ENCODE measurements around the gene SLC6A20. TPM values are rescaled to one million over a fixed set of nuclear protein-coding genes. Genes with fewer than 3 reads are reported as not detected.
A peak's percentile ranks its signal among the peaks of the same experiment; 100 is the strongest.

Gene SLC6A20
- total RNA-seq, 4 donors from 2014 or later = 0.04 to 0.32 (median 0.19) TPM; not detected in 1

- DNase-seq = no peak
- no peak overlapping the region for H3K4me3 ChIP-seq
- no peaks in the 10 kb centered on the region for H3K27me3 ChIP-seq
- 37 to 38% methylated on average over 2 of the region's 2 CpGs for WGBS, 2 donors
- TF ChIP-seq CTCF (IDR thresholded peaks at IDR 0.05) = no peak
- TF ChIP-seq POLR2A (IDR thresholded peaks at IDR 0.05) = no peak
- no peaks in the 10 kb centered on the region for H3K9me3 ChIP-seq
- H3K36me3 ChIP-seq = peaks cover 0 to 97% (median 14%) of the 10 kb centered on the region in 3 donors
- intact Hi-C loops (cut with DNase I) = no loop called here
- no peak overlapping the region for H3K27ac ChIP-seq
- no peaks in the 10 kb centered on the region for H3K4me1 ChIP-seq
Observed at GRCh38 chr3:45826321-45826720, 30.0 kb upstream of the SLC6A20 start.

- Histone ChIP-seq H3K36me3 (peaks cover 0 to 53% (median 5%) of the 10 kb centered on the region in 3 donors), H3K27me3 (no peaks in the 10 kb centered on the region), H3K4me3 (no peak overlapping the region), H3K9me3 (no peaks in the 10 kb centered on the region), H3K27ac (no peak overlapping the region), H3K4me1 (peaks cover 0 to 29% (median 10%) of the 10 kb centered on the region in 3 donors)
- intact Hi-C loops (cut with DNase I) = no loop called here
- no peak for TF ChIP-seq POLR2A (IDR thresholded peaks at IDR 0.05)
- TF ChIP-seq CTCF (IDR thresholded peaks at IDR 0.05) = no peak
- no peak for DNase-seq
- WGBS, 2 donors = 91 to 100% methylated on average over 1 of the region's 1 CpG
Observed at GRCh38 chr3:45821127-45821526, 24.8 kb upstream of the SLC6A20 start.

GRCh38 chr3:45819543-45819942, 23.2 kb upstream of the SLC6A20 start:
- Histone ChIP-seq H3K27me3 (no peaks in the 10 kb centered on the region), H3K9me3 (no peaks in the 10 kb centered on the region), H3K27ac (no peak overlapping the region), H3K4me3 (no peak overlapping the region), H3K4me1 (peaks cover 0 to 29% (median 10%) of the 10 kb centered on the region in 3 donors), H3K36me3 (peaks cover 0 to 37% (median 0%) of the 10 kb centered on the region in 3 donors)
- TF ChIP-seq POLR2A (IDR thresholded peaks at IDR 0.05) (no peak), CTCF (IDR thresholded peaks at IDR 0.05) (no peak)
- intact Hi-C loops (cut with DNase I) = no loop called here
- 57 to 71% methylated on average over 2 of the region's 2 CpGs for WGBS, 2 donors
- no peak for DNase-seq

GRCh38 chr3:45817831-45818522, 21.6 kb upstream of the SLC6A20 start:
- 14 to 32% methylated on average over 4 of the region's 4 CpGs for WGBS, 2 donors
- Histone ChIP-seq H3K9me3 (no peaks in the 10 kb centered on the region), H3K4me3 (no peak overlapping the region), H3K27me3 (no peaks in the 10 kb centered on the region), H3K27ac (peak overlapping the region in 3 of 4 donors; percentile 36 to 59 (median 44)), H3K36me3 (peaks cover 0 to 25% (median 0%) of the 10 kb centered on the region in 3 donors), H3K4me1 (peaks cover 0 to 29% (median 10%) of the 10 kb centered on the region in 3 donors)
- no peak for TF ChIP-seq POLR2A (IDR thresholded peaks at IDR 0.05)
- TF ChIP-seq CTCF (IDR thresholded peaks at IDR 0.05) = no peak
- intact Hi-C loops (cut with DNase I) = no loop called here
- DNase-seq = no peak

- TF ChIP-seq POLR2A (IDR thresholded peaks at IDR 0.05) (no peak), CTCF (IDR thresholded peaks at IDR 0.05) (no peak)
- DNase-seq = no peak
- Histone ChIP-seq H3K4me3 (no peak overlapping the region), H3K36me3 (peaks cover 0 to 11% (median 0%) of the 10 kb centered on the region in 3 donors), H3K27ac (no peak overlapping the region), H3K4me1 (peaks cover 0 to 29% (median 10%) of the 10 kb centered on the region in 3 donors), H3K9me3 (no peaks in the 10 kb centered on the region), H3K27me3 (no peaks in the 10 kb centered on the region)
- 20 to 21% methylated on average over 3 of the region's 3 CpGs for WGBS, 2 donors
- intact Hi-C loops (cut with DNase I) = no loop called here
Observed at GRCh38 chr3:45816544-45816943, 20.2 kb upstream of the SLC6A20 start.
